GM23338 (cell line): ENCODE results near the gene MEI4. TPM values are rescaled to one million over a fixed set of nuclear protein-coding genes. Genes with fewer than 3 reads are reported as not detected.

ENCODE experiments used
- ATAC-seq: fragments of 200-7000 bp; cut with Tn5 transposase; 3 replicates; pipeline ENCODE4 v1.9.1; 2020
- DNase-seq: peaks from one replicate; pipeline ENCODE4 v3.0.0-alpha.2; 2015; ENCODE audit warnings: low spot score
- H2AFZ ChIP-seq: fragments of 200-600 bp; sonication (generic); 2 replicates; pipeline ENCODE4 v1.8.0; 2016; ENCODE audit warnings: antibody characterized with exemption, mild to moderate bottlenecking, moderate library complexity
- H3F3A ChIP-seq: fragments of 200-600 bp; sonication (generic); replicated peaks from 2 replicates; pipeline ENCODE4 v1.8.0; 2017; ENCODE audit warnings: antibody characterized with exemption, mixed run types, low read depth
- H3K27ac ChIP-seq: fragments of 200-600 bp; sonication (generic); 2 replicates; pipeline ENCODE4 v1.6.1; 2016; ENCODE audit warnings: low read depth
- H3K27me3 ChIP-seq: fragments of 200-600 bp; sonication (generic); 2 replicates; pipeline ENCODE4 v1.8.0; 2016; ENCODE audit warnings: mild to moderate bottlenecking, mixed run types, moderate library complexity; ENCODE audit not compliant: insufficient read depth
- H3K36me3 ChIP-seq: fragments of 200-600 bp; sonication (generic); 2 replicates; pipeline ENCODE4 v1.8.0; 2016; ENCODE audit warnings: mild to moderate bottlenecking; ENCODE audit not compliant: insufficient read depth
- H3K4me1 ChIP-seq: fragments of 200-600 bp; sonication (generic); 2 replicates; pipeline ENCODE4 v1.8.0; 2016; ENCODE audit warnings: mild to moderate bottlenecking, moderate library complexity; ENCODE audit not compliant: insufficient read depth
- H3K4me2 ChIP-seq: fragments of 200-600 bp; sonication (generic); 2 replicates; pipeline ENCODE4 v1.7.1; 2017; ENCODE audit warnings: mixed run types
- H3K4me3 ChIP-seq: fragments of 200-600 bp; sonication (generic); 2 replicates; pipeline ENCODE4 v1.6.1; 2016; ENCODE audit warnings: mixed run types
- H3K79me2 ChIP-seq: fragments of 200-600 bp; sonication (generic); replicated peaks from 2 replicates; pipeline ENCODE4 v1.8.0; 2017; ENCODE audit warnings: mild to moderate bottlenecking; ENCODE audit not compliant: insufficient read depth
- H3K9me2 ChIP-seq: fragments of 200-600 bp; sonication (generic); 2 replicates; pipeline ENCODE4 v1.8.0; 2017; ENCODE audit not compliant: insufficient read depth
- H4K20me1 ChIP-seq: fragments of 200-600 bp; sonication (generic); replicated peaks from 2 replicates; pipeline ENCODE4 v1.8.0; 2017; ENCODE audit warnings: mild to moderate bottlenecking; ENCODE audit not compliant: insufficient read depth
- H3K27ac Mint-ChIP-seq: 2 replicates; pipeline ENCODE4 v1.8.0; 2020; ENCODE audit warnings: inconsistent platforms, mild to moderate bottlenecking, moderate library complexity, mixed read lengths
- H3K27me3 Mint-ChIP-seq: 3 replicates; pipeline ENCODE4 v1.8.0; 2022; ENCODE audit warnings: low read depth, mild to moderate bottlenecking, moderate library complexity, mixed read lengths, inconsistent platforms; ENCODE audit not compliant: insufficient read depth, poor library complexity
- H3K36me3 Mint-ChIP-seq: 3 replicates; pipeline ENCODE4 v1.8.0; 2021; ENCODE audit warnings: low read depth, mild to moderate bottlenecking, inconsistent platforms, moderate library complexity, mixed read lengths
- H3K4me1 Mint-ChIP-seq: 3 replicates; pipeline ENCODE4 v1.8.0; 2020; ENCODE audit warnings: mild to moderate bottlenecking, inconsistent platforms, mixed read lengths
- H3K4me3 Mint-ChIP-seq: 3 replicates; pipeline ENCODE4 v1.8.0; 2021; ENCODE audit warnings: moderate library complexity, mild to moderate bottlenecking, inconsistent platforms, mixed read lengths
- H3K9me3 Mint-ChIP-seq: 3 replicates; pipeline ENCODE4 v1.8.0; 2020; ENCODE audit warnings: moderate library complexity, mild to moderate bottlenecking, inconsistent platforms, mixed read lengths
- CREB1 ChIP-seq: fragments of 250-450 bp; sonication (Bioruptor Pico); IDR thresholded peaks from 2 replicates; pipeline ENCODE4 v1.5.0; 2020; ENCODE audit warnings: low read depth, mild to moderate bottlenecking, moderate library complexity
- ZNF331 ChIP-seq: fragments of 250-450 bp; sonication (Bioruptor Pico); IDR thresholded peaks from 2 replicates; pipeline ENCODE4 v1.5.0; 2020; ENCODE audit warnings: low read depth, mild to moderate bottlenecking, moderate library complexity
- polyA plus RNA-seq: library from polyadenylated mRNA; unstranded; fragments of >200 nt; fragmentation: Nextera tagmentation; extraction: Ambion mirVana; gene quantifications from 2 replicates; pipeline ENCODE4 v1.2.1, GENCODE V29; 2016
- total RNA-seq: library from RNA; depleted of rRNA; stranded (reverse); fragments of >200 nt; shearing (Covaris generic); gene quantifications from 2 replicates; pipeline ENCODE4 v1.2.3, GENCODE V29; 2014
- TF ChIP-seq, protein P1 (sequence below): fragments of 250-450 bp; sonication (Bioruptor Pico); IDR thresholded peaks from 2 replicates; pipeline ENCODE4 v1.5.0; 2020; ENCODE audit warnings: mild to moderate bottlenecking, moderate library complexity

MEI4 gene
- total and polyA plus RNA-seq, 2 experiments from 2014 or later, result 0.23 to 0.63 TPM

DNA sequence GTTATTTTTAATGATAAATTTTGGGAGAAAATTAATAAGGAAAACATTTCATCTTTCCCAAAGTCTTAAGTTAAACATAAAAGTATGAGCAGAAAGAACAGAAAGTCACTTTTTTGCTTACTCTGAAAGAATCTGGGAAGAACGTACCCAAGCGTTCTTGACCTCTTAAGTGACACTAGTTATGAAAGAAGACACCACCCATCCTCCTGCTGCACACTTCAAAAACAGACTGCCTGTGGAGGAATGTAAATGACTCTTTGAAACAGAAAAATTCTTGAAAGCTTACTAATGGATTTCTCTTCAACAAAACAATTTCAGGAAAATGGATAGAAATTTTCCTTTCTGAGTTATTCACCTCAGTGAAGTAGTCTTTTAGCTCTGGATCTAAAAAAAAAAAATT lies 227.7 kb downstream of the MEI4 start (continued):
- TF ChIP-seq, protein P1, sequence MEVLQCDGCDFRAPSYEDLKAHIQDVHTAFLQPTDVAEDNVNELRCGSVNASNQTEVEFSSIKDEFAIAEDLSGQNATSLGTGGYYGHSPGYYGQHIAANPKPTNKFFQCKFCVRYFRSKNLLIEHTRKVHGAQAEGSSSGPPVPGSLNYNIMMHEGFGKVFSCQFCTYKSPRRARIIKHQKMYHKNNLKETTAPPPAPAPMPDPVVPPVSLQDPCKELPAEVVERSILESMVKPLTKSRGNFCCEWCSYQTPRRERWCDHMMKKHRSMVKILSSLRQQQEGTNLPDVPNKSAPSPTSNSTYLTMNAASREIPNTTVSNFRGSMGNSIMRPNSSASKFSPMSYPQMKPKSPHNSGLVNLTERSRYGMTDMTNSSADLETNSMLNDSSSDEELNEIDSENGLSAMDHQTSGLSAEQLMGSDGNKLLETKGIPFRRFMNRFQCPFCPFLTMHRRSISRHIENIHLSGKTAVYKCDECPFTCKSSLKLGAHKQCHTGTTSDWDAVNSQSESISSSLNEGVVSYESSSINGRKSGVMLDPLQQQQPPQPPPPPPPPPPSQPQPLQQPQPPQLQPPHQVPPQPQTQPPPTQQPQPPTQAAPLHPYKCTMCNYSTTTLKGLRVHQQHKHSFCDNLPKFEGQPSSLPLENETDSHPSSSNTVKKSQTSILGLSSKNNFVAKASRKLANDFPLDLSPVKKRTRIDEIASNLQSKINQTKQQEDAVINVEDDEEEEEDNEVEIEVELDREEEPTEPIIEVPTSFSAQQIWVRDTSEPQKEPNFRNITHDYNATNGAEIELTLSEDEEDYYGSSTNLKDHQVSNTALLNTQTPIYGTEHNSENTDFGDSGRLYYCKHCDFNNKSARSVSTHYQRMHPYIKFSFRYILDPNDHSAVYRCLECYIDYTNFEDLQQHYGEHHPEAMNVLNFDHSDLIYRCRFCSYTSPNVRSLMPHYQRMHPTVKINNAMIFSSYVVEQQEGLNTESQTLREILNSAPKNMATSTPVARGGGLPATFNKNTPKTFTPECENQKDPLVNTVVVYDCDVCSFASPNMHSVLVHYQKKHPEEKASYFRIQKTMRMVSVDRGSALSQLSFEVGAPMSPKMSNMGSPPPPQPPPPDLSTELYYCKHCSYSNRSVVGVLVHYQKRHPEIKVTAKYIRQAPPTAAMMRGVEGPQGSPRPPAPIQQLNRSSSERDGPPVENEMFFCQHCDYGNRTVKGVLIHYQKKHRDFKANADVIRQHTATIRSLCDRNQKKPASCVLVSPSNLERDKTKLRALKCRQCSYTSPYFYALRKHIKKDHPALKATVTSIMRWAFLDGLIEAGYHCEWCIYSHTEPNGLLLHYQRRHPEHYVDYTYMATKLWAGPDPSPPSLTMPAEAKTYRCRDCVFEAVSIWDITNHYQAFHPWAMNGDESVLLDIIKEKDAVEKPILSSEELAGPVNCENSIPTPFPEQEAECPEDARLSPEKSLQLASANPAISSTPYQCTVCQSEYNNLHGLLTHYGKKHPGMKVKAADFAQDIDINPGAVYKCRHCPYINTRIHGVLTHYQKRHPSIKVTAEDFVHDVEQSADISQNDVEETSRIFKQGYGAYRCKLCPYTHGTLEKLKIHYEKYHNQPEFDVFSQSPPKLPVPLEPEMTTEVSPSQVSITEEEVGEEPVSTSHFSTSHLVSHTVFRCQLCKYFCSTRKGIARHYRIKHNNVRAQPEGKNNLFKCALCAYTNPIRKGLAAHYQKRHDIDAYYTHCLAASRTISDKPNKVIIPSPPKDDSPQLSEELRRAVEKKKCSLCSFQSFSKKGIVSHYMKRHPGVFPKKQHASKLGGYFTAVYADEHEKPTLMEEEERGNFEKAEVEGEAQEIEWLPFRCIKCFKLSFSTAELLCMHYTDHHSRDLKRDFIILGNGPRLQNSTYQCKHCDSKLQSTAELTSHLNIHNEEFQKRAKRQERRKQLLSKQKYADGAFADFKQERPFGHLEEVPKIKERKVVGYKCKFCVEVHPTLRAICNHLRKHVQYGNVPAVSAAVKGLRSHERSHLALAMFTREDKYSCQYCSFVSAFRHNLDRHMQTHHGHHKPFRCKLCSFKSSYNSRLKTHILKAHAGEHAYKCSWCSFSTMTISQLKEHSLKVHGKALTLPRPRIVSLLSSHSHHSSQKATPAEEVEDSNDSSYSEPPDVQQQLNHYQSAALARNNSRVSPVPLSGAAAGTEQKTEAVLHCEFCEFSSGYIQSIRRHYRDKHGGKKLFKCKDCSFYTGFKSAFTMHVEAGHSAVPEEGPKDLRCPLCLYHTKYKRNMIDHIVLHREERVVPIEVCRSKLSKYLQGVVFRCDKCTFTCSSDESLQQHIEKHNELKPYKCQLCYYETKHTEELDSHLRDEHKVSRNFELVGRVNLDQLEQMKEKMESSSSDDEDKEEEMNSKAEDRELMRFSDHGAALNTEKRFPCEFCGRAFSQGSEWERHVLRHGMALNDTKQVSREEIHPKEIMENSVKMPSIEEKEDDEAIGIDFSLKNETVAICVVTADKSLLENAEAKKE (CRISPR knock-in tag), result no peak

DNA sequence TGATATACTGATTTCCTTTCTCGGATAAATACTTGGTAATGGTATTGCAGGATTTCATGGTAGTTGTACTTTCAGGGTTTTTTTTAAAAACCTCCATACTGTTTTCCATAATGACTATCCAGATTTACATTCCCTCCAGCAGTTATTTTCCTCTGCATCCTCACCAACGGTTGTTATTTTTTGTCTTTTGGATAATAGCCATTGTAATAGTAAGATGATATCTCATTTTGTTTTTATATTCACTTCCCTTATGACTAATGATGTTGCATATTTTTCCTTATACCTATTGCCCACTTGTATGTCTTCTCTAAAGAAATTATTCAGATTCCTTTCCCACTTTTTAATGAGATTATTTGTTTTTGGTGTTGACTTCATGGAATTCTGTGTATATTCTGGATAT lies 231.0 kb downstream of the MEI4 start:
- Mint-ChIP-seq H3K4me1 (no peaks in the 10 kb centered on the region), H3K36me3 (no peaks in the 10 kb centered on the region), H3K27me3 (peaks cover under 1% of the 10 kb centered on the region), H3K9me3 (no peaks in the 10 kb centered on the region; the same call in 2 of the 3 replicates), H3K4me3 (no peak overlapping the region), H3K27ac (no peak overlapping the region)
- no peak overlapping the region for H2AFZ ChIP-seq
- no peaks in the 10 kb centered on the region for H3K27me3 ChIP-seq
- no peaks in the 10 kb centered on the region for H3K4me1 ChIP-seq
- no peaks in the 10 kb centered on the region for H3K9me2 ChIP-seq
- no peak for TF ChIP-seq ZNF331 (CRISPR knock-in tag)
- no peak for TF ChIP-seq CREB1 (CRISPR knock-in tag)
- no peak overlapping the region for H3K4me3 ChIP-seq
- DNase-seq, result no peak
- H3K79me2 ChIP-seq, result no peaks in the 10 kb centered on the region
- H4K20me1 ChIP-seq, result no peaks in the 10 kb centered on the region
- no peak for ATAC-seq
- H3K4me2 ChIP-seq, result no peak overlapping the region
- no peaks in the 10 kb centered on the region for H3K36me3 ChIP-seq
- H3K27ac ChIP-seq, result no peak overlapping the region
- H3F3A ChIP-seq, result no peaks in the 10 kb centered on the region

DNA sequence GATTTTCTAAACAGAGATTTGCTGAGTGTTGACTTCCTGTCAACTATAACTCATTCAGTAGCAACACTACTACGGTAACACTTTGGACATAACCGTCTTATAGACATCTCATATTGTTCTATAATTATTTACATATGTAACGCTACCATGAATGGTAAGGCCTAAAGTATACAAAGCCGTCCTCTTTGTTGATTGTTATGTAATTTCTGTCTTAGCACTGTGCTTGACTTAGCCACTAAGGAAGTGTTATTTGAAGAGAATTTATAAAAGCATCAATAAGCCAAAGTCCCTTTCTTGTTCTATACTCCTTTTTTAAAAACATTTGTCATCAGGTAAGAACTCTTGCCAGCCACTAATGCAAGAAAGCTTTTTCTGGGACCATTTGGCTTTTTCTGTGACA lies 240.6 kb downstream of the MEI4 start:
- H3K4me3 Mint-ChIP-seq, result no peak overlapping the region
- peaks cover 12% of the 10 kb centered on the region; the same call in 2 of the 3 replicates for H3K36me3 Mint-ChIP-seq
- no peak overlapping the region for H3K4me2 ChIP-seq
- peaks cover 5% of the 10 kb centered on the region for H3K27me3 Mint-ChIP-seq
- H3K9me3 Mint-ChIP-seq, result peaks cover 29% of the 10 kb centered on the region
- no peak overlapping the region for H3K4me3 ChIP-seq
- H3K4me1 Mint-ChIP-seq, result peaks cover 6% of the 10 kb centered on the region; the same call in 2 of the 3 replicates
- no peaks in the 10 kb centered on the region for H3K9me2 ChIP-seq
- H4K20me1 ChIP-seq, result no peaks in the 10 kb centered on the region
- no peak overlapping the region for H2AFZ ChIP-seq
- no peaks in the 10 kb centered on the region for H3F3A ChIP-seq
- no peaks in the 10 kb centered on the region for H3K27me3 ChIP-seq
- no peak for ATAC-seq
- DNase-seq, result peak; percentile 2
- H3K27ac Mint-ChIP-seq, result no peak overlapping the region; the same call in 1 of the 2 replicates
- H3K36me3 ChIP-seq, result no peaks in the 10 kb centered on the region
- H3K79me2 ChIP-seq, result no peaks in the 10 kb centered on the region
- no peak overlapping the region for H3K27ac ChIP-seq
- 0 out of 2 replicates have a peak, but pooled peaks cover 5% of the 10 kb centered on the region for H3K4me1 ChIP-seq
- no peak for TF ChIP-seq ZNF331 (CRISPR knock-in tag)
- TF ChIP-seq CREB1 (CRISPR knock-in tag), result no peak
- TF ChIP-seq, protein P1 (CRISPR knock-in tag), result no peak
